ENCODE data around the gene SPTLC3. TPM values are rescaled to one million over a fixed set of nuclear protein-coding genes. Genes with fewer than 3 reads are reported as not detected.

Gene SPTLC3
- total RNA-seq, 1 donor from 2014 or later = 0.41 TPM

- Mint-ChIP-seq H3K27ac (ENCODE audit: unreplicated experiment) (no peak overlapping the region), H3K4me1 (ENCODE audit: unreplicated experiment) (peaks cover 18% of the 10 kb centered on the region), H3K36me3 (ENCODE audit: low read depth, unreplicated experiment) (peaks cover 3% of the 10 kb centered on the region)
Observed at GRCh38 chr20:12969071-12969669, 39.6 kb upstream of the SPTLC3 start.

GRCh38 chr20:12970372-12970821 is 38.4 kb upstream of the SPTLC3 start:
- H3K27me3 Mint-ChIP-seq (ENCODE audit: unreplicated experiment) = no peaks in the 10 kb centered on the region
- no peak overlapping the region for H3K4me3 Mint-ChIP-seq (ENCODE audit: unreplicated experiment)
- peak; percentile 38 for TF ChIP-seq CTCF (IDR thresholded peaks at IDR 0.05; ENCODE audit: unreplicated experiment)
- no peak overlapping the region for H3K27ac Mint-ChIP-seq (ENCODE audit: unreplicated experiment)
- no peaks in the 10 kb centered on the region for H3K9me3 Mint-ChIP-seq (ENCODE audit: unreplicated experiment)
- H3K4me1 Mint-ChIP-seq (ENCODE audit: unreplicated experiment) = peaks cover 6% of the 10 kb centered on the region
- peak; percentile 38 for DNase-seq (ENCODE audit: low spot score)
- peaks cover 3% of the 10 kb centered on the region for H3K36me3 Mint-ChIP-seq (ENCODE audit: low read depth, unreplicated experiment)

More at GRCh38 chr20:12969071-12969669, 39.6 kb upstream of the SPTLC3 start:
- Mint-ChIP-seq H3K4me3 (ENCODE audit: unreplicated experiment) (no peak overlapping the region), H3K9me3 (ENCODE audit: unreplicated experiment) (no peaks in the 10 kb centered on the region), H3K27me3 (ENCODE audit: unreplicated experiment) (peaks cover 2% of the 10 kb centered on the region)
- no peak for DNase-seq (ENCODE audit: low spot score)
- TF ChIP-seq CTCF (IDR thresholded peaks at IDR 0.05; ENCODE audit: unreplicated experiment) = no peak

DNA sequence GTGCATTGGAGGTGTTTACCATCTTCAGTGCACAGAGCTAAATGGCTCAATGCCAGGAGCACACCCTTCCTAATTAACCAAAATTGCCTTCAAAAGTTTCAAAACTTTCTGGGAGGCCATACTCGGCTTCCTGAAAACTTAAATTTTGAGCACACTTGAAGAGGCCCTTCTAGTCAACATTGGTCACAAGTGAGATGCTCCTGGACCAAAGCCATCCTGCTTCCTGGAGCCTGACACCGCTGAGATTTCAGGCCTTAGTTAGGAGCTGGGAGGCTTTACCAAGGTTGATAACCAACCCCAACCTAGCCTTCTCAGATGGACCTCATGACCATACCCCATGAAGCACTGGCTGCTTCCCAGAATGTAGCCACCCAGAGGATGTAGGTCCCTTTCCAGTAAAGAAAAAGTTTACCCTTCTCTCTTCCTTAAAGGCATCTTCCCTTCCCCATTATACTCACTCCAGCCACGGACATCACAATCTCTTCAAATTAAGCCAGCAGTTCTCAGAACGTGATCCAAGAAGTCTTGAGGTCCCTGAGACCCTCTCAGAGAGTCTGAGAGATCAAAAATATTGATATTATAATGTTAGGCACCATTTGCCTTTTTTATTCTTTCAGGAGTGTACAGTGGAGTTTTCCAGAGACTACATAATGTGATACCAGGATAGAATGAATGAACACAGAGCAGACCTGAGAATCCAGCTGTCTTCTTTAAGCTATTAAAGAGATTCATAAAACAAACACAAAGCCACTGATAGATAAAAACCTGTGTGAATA is 32.8 kb upstream of the SPTLC3 start:
- Mint-ChIP-seq H3K4me1 (ENCODE audit: unreplicated experiment) (no peaks in the 10 kb centered on the region), H3K27me3 (ENCODE audit: unreplicated experiment) (no peaks in the 10 kb centered on the region), H3K36me3 (ENCODE audit: low read depth, unreplicated experiment) (no peaks in the 10 kb centered on the region), H3K27ac (ENCODE audit: unreplicated experiment) (no peak overlapping the region), H3K4me3 (ENCODE audit: unreplicated experiment) (no peak overlapping the region), H3K9me3 (ENCODE audit: unreplicated experiment) (no peaks in the 10 kb centered on the region)
- no peak for DNase-seq (ENCODE audit: low spot score)
- no peak for TF ChIP-seq CTCF (IDR thresholded peaks at IDR 0.05; ENCODE audit: unreplicated experiment)

GRCh38 chr20:12976720-12977309 is 32.0 kb upstream of the SPTLC3 start:
- H3K4me1 Mint-ChIP-seq (ENCODE audit: unreplicated experiment) = no peaks in the 10 kb centered on the region
- no peaks in the 10 kb centered on the region for H3K27me3 Mint-ChIP-seq (ENCODE audit: unreplicated experiment)
- DNase-seq (ENCODE audit: low spot score) = no peak
- H3K4me3 Mint-ChIP-seq (ENCODE audit: unreplicated experiment) = no peak overlapping the region
- no peak for TF ChIP-seq CTCF (IDR thresholded peaks at IDR 0.05; ENCODE audit: unreplicated experiment)
- H3K36me3 Mint-ChIP-seq (ENCODE audit: low read depth, unreplicated experiment) = no peaks in the 10 kb centered on the region
- no peaks in the 10 kb centered on the region for H3K9me3 Mint-ChIP-seq (ENCODE audit: unreplicated experiment)
- H3K27ac Mint-ChIP-seq (ENCODE audit: unreplicated experiment) = no peak overlapping the region
